HL-60/S4 (cell line): ENCODE measurements around the gene PCDH7.

Experiments used
- in situ Hi-C: fragments of 300-500 bp; cut with MboI; formaldehyde crosslinking; loops from 2 replicates; pipeline ENCODE4 v1.14.3; 2022; ENCODE audit warnings: low sequenced_read_pairs

PCDH7 gene, protein sequence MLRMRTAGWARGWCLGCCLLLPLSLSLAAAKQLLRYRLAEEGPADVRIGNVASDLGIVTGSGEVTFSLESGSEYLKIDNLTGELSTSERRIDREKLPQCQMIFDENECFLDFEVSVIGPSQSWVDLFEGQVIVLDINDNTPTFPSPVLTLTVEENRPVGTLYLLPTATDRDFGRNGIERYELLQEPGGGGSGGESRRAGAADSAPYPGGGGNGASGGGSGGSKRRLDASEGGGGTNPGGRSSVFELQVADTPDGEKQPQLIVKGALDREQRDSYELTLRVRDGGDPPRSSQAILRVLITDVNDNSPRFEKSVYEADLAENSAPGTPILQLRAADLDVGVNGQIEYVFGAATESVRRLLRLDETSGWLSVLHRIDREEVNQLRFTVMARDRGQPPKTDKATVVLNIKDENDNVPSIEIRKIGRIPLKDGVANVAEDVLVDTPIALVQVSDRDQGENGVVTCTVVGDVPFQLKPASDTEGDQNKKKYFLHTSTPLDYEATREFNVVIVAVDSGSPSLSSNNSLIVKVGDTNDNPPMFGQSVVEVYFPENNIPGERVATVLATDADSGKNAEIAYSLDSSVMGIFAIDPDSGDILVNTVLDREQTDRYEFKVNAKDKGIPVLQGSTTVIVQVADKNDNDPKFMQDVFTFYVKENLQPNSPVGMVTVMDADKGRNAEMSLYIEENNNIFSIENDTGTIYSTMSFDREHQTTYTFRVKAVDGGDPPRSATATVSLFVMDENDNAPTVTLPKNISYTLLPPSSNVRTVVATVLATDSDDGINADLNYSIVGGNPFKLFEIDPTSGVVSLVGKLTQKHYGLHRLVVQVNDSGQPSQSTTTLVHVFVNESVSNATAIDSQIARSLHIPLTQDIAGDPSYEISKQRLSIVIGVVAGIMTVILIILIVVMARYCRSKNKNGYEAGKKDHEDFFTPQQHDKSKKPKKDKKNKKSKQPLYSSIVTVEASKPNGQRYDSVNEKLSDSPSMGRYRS (N-terminal part only)

GRCh38 chr4:30720021-30720660 is at the start of gene PCDH7:
PCDH7 (plus strand) TSS chr4:30720369; CDS start chr4:30721423, 1,054 bp downstream.
- in situ Hi-C loops, result no loop called here

DNA sequence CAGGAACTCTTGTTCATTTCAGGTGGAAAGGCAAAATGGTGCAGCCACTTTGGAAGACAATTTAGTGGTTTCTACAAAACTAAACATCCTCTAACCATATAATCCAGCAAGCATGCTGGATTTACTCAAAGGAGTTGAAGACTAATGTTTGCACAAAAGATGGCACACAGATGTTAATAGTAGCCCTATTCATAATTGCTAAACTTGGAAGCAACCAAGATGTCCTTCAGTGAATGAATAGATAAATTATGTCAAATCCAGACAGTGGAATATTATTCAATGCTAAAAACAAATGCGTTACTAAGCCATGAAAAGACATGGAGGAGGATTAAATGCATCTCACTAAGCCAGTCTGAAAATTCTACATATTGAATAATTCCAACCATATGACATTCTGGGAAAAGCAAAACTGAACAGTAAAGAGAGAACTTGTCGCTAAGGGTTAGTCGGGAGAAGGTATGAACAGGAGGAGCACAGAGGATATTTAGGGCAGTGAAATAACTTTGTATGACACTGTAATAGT is 48.2 kb upstream of the PCDH7 start:
- in situ Hi-C loops, result no loop called here

DNA sequence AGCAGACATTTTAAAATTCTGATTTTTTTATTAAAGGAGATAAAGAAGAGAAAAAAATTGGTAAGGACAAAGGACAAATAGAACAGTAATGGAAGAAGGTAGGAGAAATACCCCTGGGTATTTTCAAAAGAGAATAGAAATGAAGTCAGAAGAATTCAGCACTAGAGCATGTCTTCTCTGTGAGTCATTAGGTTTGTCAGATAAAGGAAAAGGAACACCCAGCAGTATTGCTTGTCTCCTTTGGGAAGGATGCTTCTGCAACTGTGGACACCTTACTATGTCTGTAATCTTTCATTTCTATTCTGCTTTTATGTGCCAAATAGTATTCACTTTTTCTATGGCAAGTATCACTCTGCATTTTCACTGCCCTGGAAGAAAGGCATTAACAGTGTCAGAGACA is 24.0 kb upstream of the PCDH7 start:
- in situ Hi-C loops, result no loop called here

DNA sequence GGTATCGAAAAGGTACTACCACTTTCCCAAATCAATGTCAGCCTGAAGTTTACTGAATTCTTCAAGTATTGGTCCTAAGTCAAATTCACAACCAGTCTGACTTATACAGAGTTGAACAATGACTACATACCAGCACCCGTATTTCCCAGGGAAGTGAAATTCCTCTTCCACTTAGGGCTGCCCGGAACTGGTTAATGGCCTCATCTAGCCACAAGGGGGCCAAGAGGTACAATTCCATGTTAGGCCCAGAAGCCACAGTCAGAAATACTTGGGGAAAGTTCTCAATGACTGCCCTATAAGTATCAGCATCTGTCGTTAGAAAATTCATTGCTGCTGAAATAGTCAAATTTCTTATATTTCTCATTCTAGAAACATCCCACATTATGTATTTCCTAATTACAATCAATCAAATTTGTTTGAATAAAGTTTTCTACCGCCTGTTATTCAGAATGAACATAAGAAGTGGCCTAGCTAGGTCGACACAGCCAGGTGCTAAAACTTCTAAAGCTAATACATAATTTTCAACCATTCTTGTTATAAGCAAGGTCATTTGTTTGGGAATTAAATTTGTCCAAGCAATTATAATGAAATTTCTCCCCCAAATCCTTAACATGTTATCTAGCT is 5.6 kb upstream of the PCDH7 start:
- in situ Hi-C loops, result no loop called here

DNA sequence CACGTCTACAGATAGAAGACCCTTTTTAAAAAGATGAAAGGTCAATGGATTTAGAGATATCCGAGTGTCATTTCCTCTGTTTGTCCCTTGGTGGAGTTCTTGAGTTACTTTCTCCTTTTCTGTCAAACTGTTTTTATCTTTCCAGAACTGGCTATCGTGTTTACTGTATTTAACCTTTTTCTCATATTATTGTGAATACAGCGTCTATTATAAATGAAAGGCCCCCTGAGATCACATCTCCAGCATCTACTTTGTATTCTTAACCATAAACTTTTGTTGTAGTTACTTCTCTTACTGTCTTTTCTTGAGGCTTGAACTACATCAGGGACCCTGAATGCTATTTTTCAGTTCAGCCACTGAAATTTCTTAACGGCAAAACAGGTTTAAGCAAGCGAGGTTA is 4.0 kb upstream of the PCDH7 start:
- in situ Hi-C loops, result no loop called here

- in situ Hi-C loops, result no loop called here
These were observed 3.4 kb upstream of the PCDH7 start for GRCh38 chr4:30716681-30717207.

- in situ Hi-C loops, result no loop called here
These were observed 2.8 kb upstream of the PCDH7 start for GRCh38 chr4:30717208-30718020.

- in situ Hi-C loops, result no loop called here
These were observed 2.1 kb upstream of the PCDH7 start for GRCh38 chr4:30718021-30718542.

DNA sequence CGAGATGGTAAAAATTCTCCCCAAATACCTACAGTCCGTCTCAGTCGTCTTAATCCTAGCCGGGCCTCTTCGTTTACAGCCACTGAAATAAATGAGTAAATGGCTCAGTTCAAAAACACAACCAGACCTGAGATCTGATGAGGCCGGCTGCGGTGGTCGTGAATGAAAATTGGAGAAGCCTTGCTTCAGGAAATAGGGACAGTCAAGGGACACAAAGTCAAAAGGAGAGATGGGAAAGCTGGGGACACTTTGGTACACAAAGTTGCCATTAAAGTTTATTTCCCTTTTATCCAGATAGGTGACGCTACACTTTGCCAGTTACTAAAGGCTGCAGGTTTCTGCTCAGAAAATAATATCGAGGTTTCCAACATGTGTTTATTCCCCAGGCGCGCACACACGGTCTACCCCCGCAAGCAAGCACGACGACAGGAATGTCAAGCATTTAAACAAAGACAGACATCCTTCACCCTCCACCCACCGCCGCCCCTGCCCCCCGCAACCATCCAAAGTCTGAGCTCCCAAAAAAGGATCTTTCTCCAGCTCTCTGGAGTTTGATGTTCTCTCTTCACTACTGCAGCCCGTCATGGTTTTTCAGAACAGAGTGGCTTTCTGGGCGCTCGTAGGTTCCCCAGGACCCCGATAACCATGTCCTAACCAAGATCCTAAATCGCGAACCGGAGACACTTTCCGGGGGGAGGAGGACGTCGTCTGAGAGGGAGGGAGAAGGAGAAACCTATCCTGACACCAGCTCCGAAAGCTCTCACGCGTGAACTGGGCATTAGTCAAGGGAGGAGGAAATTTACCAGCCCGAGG is 1.3 kb upstream of the PCDH7 start:
- in situ Hi-C loops, result no loop called here

GRCh38 chr4:30719454-30720020 is 632 bp upstream of the PCDH7 start:
- in situ Hi-C loops, result no loop called here

DNA sequence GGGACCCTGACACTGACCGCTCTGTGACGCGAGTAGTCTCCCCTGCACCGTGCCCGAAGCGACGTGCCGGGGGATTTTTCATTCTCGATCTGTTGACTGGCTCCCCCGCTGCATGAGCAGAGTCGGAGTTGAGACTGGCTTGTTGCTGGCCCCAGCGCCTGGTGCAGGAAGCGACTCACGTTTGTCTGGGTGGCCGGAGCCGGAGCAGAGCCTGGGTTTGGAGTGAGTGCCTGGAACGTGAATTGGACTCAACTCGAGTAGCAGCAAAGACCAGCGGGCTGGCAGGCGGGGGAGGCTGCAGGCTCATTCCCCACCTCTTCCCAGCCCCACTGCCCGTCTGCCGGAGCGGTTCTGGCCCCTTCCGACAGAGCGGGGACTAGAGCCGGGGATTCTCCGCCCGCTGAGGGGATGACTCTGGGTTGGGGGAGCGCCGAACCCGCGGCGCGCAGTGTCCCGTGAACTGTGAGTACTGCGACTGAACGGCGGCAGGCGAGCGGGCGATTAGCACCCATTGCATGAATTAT is 554 bp downstream of the PCDH7 start:
- in situ Hi-C loops, result no loop called here

- in situ Hi-C loops, result no loop called here
These were observed 1.3 kb downstream of the PCDH7 start for GRCh38 chr4:30721185-30722091.

DNA sequence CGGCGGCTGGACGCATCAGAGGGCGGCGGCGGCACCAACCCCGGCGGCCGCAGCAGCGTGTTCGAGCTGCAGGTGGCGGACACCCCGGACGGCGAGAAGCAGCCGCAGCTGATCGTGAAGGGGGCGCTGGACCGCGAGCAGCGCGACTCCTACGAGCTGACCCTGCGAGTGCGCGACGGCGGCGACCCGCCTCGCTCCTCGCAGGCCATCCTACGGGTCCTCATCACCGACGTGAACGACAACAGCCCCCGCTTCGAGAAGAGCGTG is 1.9 kb downstream of the PCDH7 start:
- in situ Hi-C loops, result no loop called here

DNA sequence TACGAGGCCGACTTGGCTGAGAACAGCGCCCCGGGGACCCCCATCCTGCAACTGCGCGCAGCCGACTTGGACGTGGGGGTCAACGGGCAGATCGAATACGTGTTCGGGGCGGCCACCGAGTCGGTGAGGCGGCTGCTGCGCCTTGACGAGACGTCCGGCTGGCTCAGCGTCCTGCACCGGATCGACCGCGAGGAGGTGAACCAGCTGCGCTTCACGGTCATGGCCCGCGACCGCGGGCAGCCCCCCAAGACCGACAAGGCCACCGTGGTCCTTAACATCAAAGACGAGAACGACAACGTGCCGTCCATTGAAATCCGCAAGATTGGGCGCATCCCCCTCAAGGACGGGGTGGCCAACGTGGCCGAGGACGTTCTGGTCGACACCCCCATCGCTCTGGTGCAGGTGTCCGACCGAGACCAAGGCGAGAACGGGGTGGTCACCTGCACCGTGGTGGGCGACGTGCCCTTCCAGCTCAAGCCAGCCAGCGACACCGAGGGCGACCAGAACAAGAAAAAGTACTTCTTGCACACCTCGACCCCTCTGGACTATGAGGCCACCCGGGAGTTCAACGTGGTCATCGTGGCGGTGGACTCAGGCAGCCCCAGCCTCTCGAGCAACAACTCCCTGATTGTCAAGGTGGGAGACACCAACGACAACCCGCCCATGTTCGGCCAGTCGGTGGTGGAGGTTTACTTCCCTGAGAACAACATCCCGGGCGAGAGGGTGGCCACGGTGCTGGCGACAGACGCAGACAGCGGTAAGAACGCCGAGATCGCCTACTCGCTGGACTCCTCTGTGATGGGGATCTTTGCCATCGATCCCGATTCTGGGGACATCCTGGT is 2.4 kb downstream of the PCDH7 start:
- in situ Hi-C loops, result no loop called here

- in situ Hi-C loops, result no loop called here
These were observed 3.2 kb downstream of the PCDH7 start for GRCh38 chr4:30723201-30723955.
